Trophoblast cell (in vitro differentiated cells and primary cell): Measurements from ENCODE around the gene FGF18.
"Not testable (repeated sequence)": the region's sequence is repeated elsewhere in the genome, so short reads cannot be mapped to it uniquely, and the experiment has no call there.

Experiments
- DNase-seq, 2 donors: peaks; one replicate each; pipeline ENCODE4 v3.0.0-alpha.2; 2016
- H2AFZ ChIP-seq: 2 replicates; pipeline ENCODE4 v1.6.1; 2013; ENCODE audit warnings: low read length, moderate library complexity, mild to moderate bottlenecking; ENCODE audit not compliant: insufficient read depth, poor library complexity
- H2AK5ac ChIP-seq: 2 replicates; pipeline ENCODE4 v1.6.1; 2013; ENCODE audit warnings: mild to moderate bottlenecking, low read length
- H2BK120ac ChIP-seq: 2 replicates; pipeline ENCODE4 v1.6.1; 2013; ENCODE audit warnings: low read length, mild to moderate bottlenecking, moderate library complexity; ENCODE audit not compliant: insufficient read depth, poor library complexity
- H2BK12ac ChIP-seq: 2 replicates; pipeline ENCODE4 v1.6.1; 2013; ENCODE audit warnings: mild to moderate bottlenecking, low read length, moderate library complexity
- H2BK5ac ChIP-seq: 2 replicates; pipeline ENCODE4 v1.6.1; 2013; ENCODE audit warnings: low read length, low read depth, moderate library complexity, mild to moderate bottlenecking; ENCODE audit not compliant: poor library complexity
- H3K14ac ChIP-seq: 2 replicates; pipeline ENCODE4 v1.6.1; 2013; ENCODE audit warnings: mild to moderate bottlenecking, low read length
- H3K18ac ChIP-seq: 2 replicates; pipeline ENCODE4 v1.6.1; 2013; ENCODE audit warnings: mild to moderate bottlenecking, low read length
- H3K23ac ChIP-seq: 2 replicates; pipeline ENCODE4 v1.6.1; 2013; ENCODE audit warnings: low read length
- H3K27ac ChIP-seq: 2 replicates; pipeline ENCODE4 v1.5.1; 2013; ENCODE audit warnings: low read depth, mild to moderate bottlenecking, inconsistent platforms, low read length, moderate library complexity
- H3K27me3 ChIP-seq: 2 replicates; pipeline ENCODE4 v1.6.1; 2013; ENCODE audit warnings: inconsistent platforms, mild to moderate bottlenecking, low read length, moderate library complexity; ENCODE audit not compliant: insufficient read depth
- H3K36me3 ChIP-seq, 2 experiments: 1 replicate in 1 of 2; 2 replicates in 1 of 2; pipeline ENCODE4 v1.6.1; 2013; ENCODE audit warnings: low read length in 2 of 2, mild to moderate bottlenecking in 2 of 2, moderate library complexity in 1 of 2; ENCODE audit not compliant: insufficient read depth in 2 of 2, control insufficient read depth in 1 of 2
- H3K4ac ChIP-seq: 2 replicates; pipeline ENCODE4 v1.6.1; 2013; ENCODE audit warnings: low read depth, mild to moderate bottlenecking, low read length, moderate library complexity
- H3K4me1 ChIP-seq, 2 experiments: 1 replicate in 1 of 2; 2 replicates in 1 of 2; pipeline ENCODE4 v1.6.1; 2013; ENCODE audit warnings: low read length in 2 of 2, mild to moderate bottlenecking in 2 of 2, moderate library complexity in 1 of 2; ENCODE audit not compliant: insufficient read depth in 2 of 2, control insufficient read depth in 1 of 2
- H3K4me2 ChIP-seq: 2 replicates; pipeline ENCODE4 v1.6.1; 2013; ENCODE audit warnings: inconsistent platforms, mild to moderate bottlenecking, low read length, moderate library complexity
- H3K4me3 ChIP-seq: 2 replicates; pipeline ENCODE4 v1.5.1; 2013; ENCODE audit warnings: mild to moderate bottlenecking, low read depth, low read length, inconsistent platforms
- H3K79me1 ChIP-seq: one replicate; pipeline ENCODE4 v1.6.1; 2013; ENCODE audit warnings: low read length
- H3K79me2 ChIP-seq: 2 replicates; pipeline ENCODE4 v1.6.1; 2013; ENCODE audit warnings: low read length, mild to moderate bottlenecking; ENCODE audit not compliant: control insufficient read depth, insufficient read depth, poor library complexity
- H3K9ac ChIP-seq: 2 replicates; pipeline ENCODE4 v1.6.1; 2013; ENCODE audit warnings: mild to moderate bottlenecking, low read length
- H3K9me3 ChIP-seq: 2 replicates; pipeline ENCODE4 v1.6.1; 2013; ENCODE audit warnings: low read depth, mild to moderate bottlenecking, control low read depth, inconsistent platforms, low read length; ENCODE audit not compliant: insufficient read depth
- H4K12ac ChIP-seq: 2 replicates; pipeline ENCODE4 v1.6.1; 2013; ENCODE audit warnings: low read depth, mild to moderate bottlenecking, low read length, moderate library complexity
- H4K8ac ChIP-seq: 2 replicates; pipeline ENCODE4 v1.6.1; 2013; ENCODE audit warnings: low read depth, mild to moderate bottlenecking, low read length, moderate library complexity
- H4K91ac ChIP-seq: one replicate; pipeline ENCODE4 v1.6.1; 2013; ENCODE audit warnings: low read depth, mild to moderate bottlenecking, low read length, moderate library complexity
- WGBS: extraction: QIAGEN DNeasy Blood & Tissue Kit; methylation state at CpG from one replicate; pipeline ENCODE4 v1.1.7; 2013; ENCODE audit warnings: missing lambda C conversion rate; ENCODE audit not compliant: insufficient read length, insufficient coverage; ENCODE audit errors: extremely low coverage; 5-methylcytosine and 5-hydroxymethylcytosine counted together

The FGF18 gene

GRCh38 chr5:171396583-171396982, 22.9 kb upstream of the FGF18 start:
- DNase-seq, H4K8ac ChIP-seq, H3K27me3 ChIP-seq, H3K18ac ChIP-seq, H3K4me1 ChIP-seq, H4K91ac ChIP-seq, H2BK5ac ChIP-seq, H3K14ac ChIP-seq, H3K9ac ChIP-seq, H4K12ac ChIP-seq, H2AK5ac ChIP-seq, H3K79me1 ChIP-seq, H2BK120ac ChIP-seq, H2BK12ac ChIP-seq, H3K23ac ChIP-seq, H3K9me3 ChIP-seq, H2AFZ ChIP-seq, H3K4me2 ChIP-seq, H3K27ac ChIP-seq: not testable (repeated sequence)
- Histone ChIP-seq H3K36me3 (peaks cover 56 to 71% of the 10 kb centered on the region in 2 experiments), H3K4ac (peak overlapping the region; percentile 52), H3K79me2 (peaks cover 29% of the 10 kb centered on the region), H3K4me3 (peak overlapping the region; percentile 32)
- no CpG with 5 or more reads among the region's 11 CpGs for WGBS

GRCh38 chr5:171397190-171397589, 22.3 kb upstream of the FGF18 start:
- Histone ChIP-seq H2AK5ac (no peak overlapping the region), H3K23ac (no peak overlapping the region)
- no CpG with 5 or more reads among the region's 2 CpGs for WGBS

GRCh38 chr5:171397599-171397998, 21.8 kb upstream of the FGF18 start:
- Histone ChIP-seq H3K27ac (no peak overlapping the region), H3K36me3 (peaks cover 50 to 67% of the 10 kb centered on the region in 2 experiments), H2AK5ac (no peak overlapping the region), H3K18ac (no peak overlapping the region), H2BK120ac (no peak overlapping the region), H3K14ac (no peak overlapping the region), H4K91ac (no peak overlapping the region), H3K4me3 (no peak overlapping the region), H3K79me2 (peaks cover 23% of the 10 kb centered on the region), H2AFZ (no peak overlapping the region), H3K9ac (no peak overlapping the region), H3K23ac (no peak overlapping the region), H2BK12ac (no peak overlapping the region), H4K8ac (no peak overlapping the region), H3K4me2 (no peak overlapping the region), H2BK5ac (no peak overlapping the region), H3K79me1 (no peaks in the 10 kb centered on the region), H4K12ac (no peak overlapping the region), H3K9me3 (peaks cover 2% of the 10 kb centered on the region), H3K4ac (peak overlapping the region; percentile 64), H3K4me1 (no peaks in the 10 kb centered on the region), H3K27me3 (no peaks in the 10 kb centered on the region)
- WGBS: no CpG with 5 or more reads among the region's 4 CpGs
- DNase-seq: no peak

More at GRCh38 chr5:171397190-171397589, 22.3 kb upstream of the FGF18 start:
- H3K79me2 ChIP-seq: peaks cover 24% of the 10 kb centered on the region
- H3K4ac ChIP-seq: peak overlapping the region; percentile 35
- no peak overlapping the region for H3K4me3 ChIP-seq
- no peaks in the 10 kb centered on the region for H3K79me1 ChIP-seq
- no peak overlapping the region for H2BK12ac ChIP-seq
- H3K4me1 ChIP-seq: no peaks in the 10 kb centered on the region
- H3K27ac ChIP-seq: no peak overlapping the region
- peaks cover 2% of the 10 kb centered on the region for H3K9me3 ChIP-seq
- H3K27me3 ChIP-seq: no peaks in the 10 kb centered on the region
- no peak overlapping the region for H4K8ac ChIP-seq
- H2AFZ ChIP-seq: no peak overlapping the region
- H4K91ac ChIP-seq: no peak overlapping the region
- H3K9ac ChIP-seq: no peak overlapping the region
- H3K14ac ChIP-seq: no peak overlapping the region
- no peak overlapping the region for H4K12ac ChIP-seq
- H3K18ac ChIP-seq: no peak overlapping the region
- no peak overlapping the region for H2BK120ac ChIP-seq
- H2BK5ac ChIP-seq: no peak overlapping the region
- peaks cover 51 to 69% of the 10 kb centered on the region in 2 experiments for H3K36me3 ChIP-seq
- no peak overlapping the region for H3K4me2 ChIP-seq
- no peak for DNase-seq

GRCh38 chr5:171398660-171399059, 20.8 kb upstream of the FGF18 start:
- Histone ChIP-seq H3K36me3 (peaks cover 49 to 66% of the 10 kb centered on the region in 2 experiments), H3K79me2 (peaks cover 22% of the 10 kb centered on the region), H3K4ac (peak overlapping the region; percentile 91)
- not testable (repeated sequence) for H3K79me1 ChIP-seq, H3K4me3 ChIP-seq, H3K14ac ChIP-seq, H4K8ac ChIP-seq, H3K23ac ChIP-seq, H3K27me3 ChIP-seq, H2AFZ ChIP-seq, H3K18ac ChIP-seq, H4K12ac ChIP-seq, H2BK120ac ChIP-seq, H2BK12ac ChIP-seq, H4K91ac ChIP-seq, H3K27ac ChIP-seq, DNase-seq, H2AK5ac ChIP-seq, H3K9me3 ChIP-seq, H3K9ac ChIP-seq, H2BK5ac ChIP-seq, H3K4me2 ChIP-seq, H3K4me1 ChIP-seq
- WGBS: no CpG with 5 or more reads among the region's 9 CpGs
